ENCODE data around the gene RFTN1.

- TF ChIP-seq, protein P1, sequence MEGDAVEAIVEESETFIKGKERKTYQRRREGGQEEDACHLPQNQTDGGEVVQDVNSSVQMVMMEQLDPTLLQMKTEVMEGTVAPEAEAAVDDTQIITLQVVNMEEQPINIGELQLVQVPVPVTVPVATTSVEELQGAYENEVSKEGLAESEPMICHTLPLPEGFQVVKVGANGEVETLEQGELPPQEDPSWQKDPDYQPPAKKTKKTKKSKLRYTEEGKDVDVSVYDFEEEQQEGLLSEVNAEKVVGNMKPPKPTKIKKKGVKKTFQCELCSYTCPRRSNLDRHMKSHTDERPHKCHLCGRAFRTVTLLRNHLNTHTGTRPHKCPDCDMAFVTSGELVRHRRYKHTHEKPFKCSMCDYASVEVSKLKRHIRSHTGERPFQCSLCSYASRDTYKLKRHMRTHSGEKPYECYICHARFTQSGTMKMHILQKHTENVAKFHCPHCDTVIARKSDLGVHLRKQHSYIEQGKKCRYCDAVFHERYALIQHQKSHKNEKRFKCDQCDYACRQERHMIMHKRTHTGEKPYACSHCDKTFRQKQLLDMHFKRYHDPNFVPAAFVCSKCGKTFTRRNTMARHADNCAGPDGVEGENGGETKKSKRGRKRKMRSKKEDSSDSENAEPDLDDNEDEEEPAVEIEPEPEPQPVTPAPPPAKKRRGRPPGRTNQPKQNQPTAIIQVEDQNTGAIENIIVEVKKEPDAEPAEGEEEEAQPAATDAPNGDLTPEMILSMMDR (IDR thresholded peaks at IDR 0.05): no peak
- TF ChIP-seq EP300 (IDR thresholded peaks at IDR 0.05) (no peak), POLR2A (IDR thresholded peaks at IDR 0.05) (no peak)
Measured at GRCh38 chr3:16550305-16550675, 36.8 kb upstream of the RFTN1 start.

All from tibial nerve (tissue), 4 donors.